HepG2 (cell line): ENCODE measurements around the gene BDH2. TPM values are rescaled to one million over a fixed set of nuclear protein-coding genes. Genes with fewer than 3 reads are reported as not detected.

Source experiments
- MAFK ChIP-seq, 2 experiments: IDR thresholded peaks in 1 of 2; conservative IDR thresholded peaks in 1 of 2; 2 replicates each; pipeline ENCODE4 v1.6.1; 2011; ENCODE audit warnings: improper control_type of control experiment in 2 of 2, low read length in 2 of 2
- MEF2D ChIP-seq: sonication (generic); formaldehyde crosslinking; IDR thresholded peaks from 2 replicates; pipeline ENCODE4 v1.5.1; 2020; ENCODE audit warnings: mild to moderate bottlenecking, missing genetic modification reagents
- MTA1 ChIP-seq: sonication (generic); formaldehyde crosslinking; IDR thresholded peaks from 2 replicates; pipeline ENCODE4 v1.4.0; 2020; ENCODE audit warnings: missing genetic modification reagents, mild to moderate bottlenecking, borderline replicate concordance
- NFKB2 ChIP-seq: sonication (generic); formaldehyde crosslinking; IDR thresholded peaks from 2 replicates; pipeline ENCODE4 v1.4.0; 2020; ENCODE audit warnings: missing genetic modification reagents, borderline replicate concordance
- ZC3H4 ChIP-seq: sonication (generic); formaldehyde crosslinking; IDR thresholded peaks from 2 replicates; pipeline ENCODE4 v1.4.0; 2020; ENCODE audit warnings: missing genetic modification reagents, borderline replicate concordance
- ZNF354B ChIP-seq: sonication (generic); formaldehyde crosslinking; IDR thresholded peaks from 2 replicates; pipeline ENCODE4 v1.8.0; 2022; ENCODE audit warnings: mild to moderate bottlenecking, missing genetic modification reagents
- ZNF550 ChIP-seq: sonication (generic); formaldehyde crosslinking; IDR thresholded peaks from 2 replicates; pipeline ENCODE4 v1.4.0; 2020; ENCODE audit warnings: mild to moderate bottlenecking, missing genetic modification reagents, borderline replicate concordance
- ZNF564 ChIP-seq: sonication (generic); formaldehyde crosslinking; IDR thresholded peaks from 2 replicates; pipeline ENCODE4 v1.8.1; 2023; ENCODE audit warnings: mild to moderate bottlenecking, missing genetic modification reagents
- ZNF570 ChIP-seq: sonication (generic); formaldehyde crosslinking; IDR thresholded peaks from 2 replicates; pipeline ENCODE4 v1.4.0; 2020; ENCODE audit warnings: mild to moderate bottlenecking, missing genetic modification reagents, borderline replicate concordance
- ZNF605 ChIP-seq: sonication (generic); formaldehyde crosslinking; IDR thresholded peaks from 2 replicates; pipeline ENCODE4 v1.8.0; 2022; ENCODE audit warnings: mild to moderate bottlenecking, missing genetic modification reagents
- ZNF614 ChIP-seq: IDR thresholded peaks from 2 replicates; pipeline ENCODE4 v1.6.1; 2018; ENCODE audit warnings: missing biosample characterization, missing genetic modification reagents, inconsistent platforms, borderline replicate concordance
- ZNF670 ChIP-seq: sonication (generic); formaldehyde crosslinking; IDR thresholded peaks from 2 replicates; pipeline ENCODE4 v1.8.0; 2022; ENCODE audit warnings: mild to moderate bottlenecking, missing genetic modification reagents, borderline replicate concordance
- polyA plus RNA-seq, 8 experiments: library from polyadenylated mRNA; depleted of rRNA in 3 of 8; stranded (reverse) in 7 of 8; unstranded in 1 of 8; fragments of >200 nt; fragmentation: Illumina TruSeq in 4 of 8; extraction: Trizol in 4 of 8; gene quantifications; 2 replicates each; pipeline versions ENCODE4 v1.2.1 to v1.2.3, GENCODE V29; 2011 to 2016; ENCODE audit warnings: low read depth in 4 of 8, missing spikeins in 1 of 8, mixed read lengths in 1 of 8; ENCODE audit not compliant: insufficient read depth in 1 of 8
- total RNA-seq, 5 experiments: library from RNA; depleted of rRNA; stranded (reverse); fragments of >200 nt; fragmentation: Illumina TruSeq; extraction: Trizol; gene quantifications; 2 replicates each; pipeline ENCODE4 v1.2.3, GENCODE V29; 2016; ENCODE audit warnings: low read depth in 1 of 5
- TF ChIP-seq, protein P1 (sequence below): sonication (generic); formaldehyde crosslinking; IDR thresholded peaks from 2 replicates; pipeline ENCODE4 v1.9.0; 2022; ENCODE audit warnings: missing genetic modification reagents, mild to moderate bottlenecking, borderline replicate concordance
- TF ChIP-seq, protein P2 (sequence below): IDR thresholded peaks from 2 replicates; pipeline ENCODE4 v1.6.1; 2012; ENCODE audit warnings: low read length, improper control_type of control experiment
- TF ChIP-seq, protein P3 (sequence below): sonication (generic); formaldehyde crosslinking; IDR thresholded peaks from 2 replicates; pipeline ENCODE4 v1.4.0; 2020; ENCODE audit warnings: mild to moderate bottlenecking, missing genetic modification reagents
- TF ChIP-seq, protein P4 (sequence below): sonication (generic); formaldehyde crosslinking; IDR thresholded peaks from 2 replicates; pipeline ENCODE4 v1.9.0; 2021; ENCODE audit warnings: missing genetic modification reagents, mild to moderate bottlenecking, borderline replicate concordance
- TF ChIP-seq, protein P5 (sequence below): sonication (generic); formaldehyde crosslinking; IDR thresholded peaks from 2 replicates; pipeline ENCODE4; 2020; ENCODE audit warnings: missing genetic modification reagents, mild to moderate bottlenecking, borderline replicate concordance

BDH2 gene
- total and polyA plus RNA-seq, 2 of the 13 experiments (the other 11 are each of a cell fraction or from before 2014, with no cell fraction given), result 34.8 to 46.2 TPM

DNA sequence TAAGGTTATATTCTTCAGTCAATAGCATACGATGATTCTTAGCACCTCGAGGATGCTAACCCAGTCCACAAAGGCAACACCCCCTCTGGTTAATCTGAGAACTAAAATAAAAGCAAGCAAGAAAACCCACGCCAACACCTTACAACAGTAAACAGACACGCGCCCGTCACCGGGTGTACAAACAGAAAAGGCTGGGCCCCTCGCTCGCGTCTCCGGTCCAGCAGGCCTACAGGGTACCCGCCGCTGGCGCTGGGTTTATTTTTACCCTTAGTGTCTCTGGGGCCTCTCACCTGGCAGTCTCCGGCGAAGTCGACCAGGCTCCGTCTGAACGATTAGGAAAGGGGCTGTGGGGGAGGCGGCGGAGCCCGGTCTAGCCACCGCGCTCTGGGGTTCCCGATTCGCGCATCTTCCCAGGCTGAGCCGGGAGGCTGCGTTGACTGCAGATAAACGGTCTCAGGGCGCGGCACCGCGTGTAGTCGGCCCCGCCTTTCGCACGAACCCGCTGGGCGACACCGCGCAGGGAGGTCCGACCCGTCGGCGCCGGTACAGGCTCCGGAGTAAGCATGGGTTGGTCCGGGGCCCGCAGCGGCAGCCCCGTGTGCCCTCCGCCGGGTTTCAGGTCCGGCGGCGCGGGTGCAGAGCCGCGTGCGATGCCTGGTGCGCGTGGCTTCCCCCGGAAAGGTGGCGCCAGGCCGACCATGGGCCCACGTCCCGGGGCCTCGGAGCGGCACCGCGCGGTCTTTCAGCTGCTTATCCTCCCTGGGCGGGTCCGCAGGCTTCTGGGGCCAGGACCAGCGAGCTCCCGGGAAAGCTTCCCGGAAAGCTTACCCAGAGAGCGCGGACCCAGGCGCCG lies 23.5 kb downstream of the BDH2 start (continued):
- TF ChIP-seq ZNF670 (CRISPR knock-in tag), result peak; percentile 80
- TF ChIP-seq ZNF605 (CRISPR knock-in tag), result no peak; the same call in 1 of the 2 replicates
- TF ChIP-seq ZNF354B, result no peak
- no peak for TF ChIP-seq MAFK (conservative IDR thresholded peaks at IDR 0.05 in 1 of 2, IDR thresholded peaks at IDR 0.05 in 1 of 2; ENCODE audit: low read length in 2 of 2)
- TF ChIP-seq, protein P1, sequence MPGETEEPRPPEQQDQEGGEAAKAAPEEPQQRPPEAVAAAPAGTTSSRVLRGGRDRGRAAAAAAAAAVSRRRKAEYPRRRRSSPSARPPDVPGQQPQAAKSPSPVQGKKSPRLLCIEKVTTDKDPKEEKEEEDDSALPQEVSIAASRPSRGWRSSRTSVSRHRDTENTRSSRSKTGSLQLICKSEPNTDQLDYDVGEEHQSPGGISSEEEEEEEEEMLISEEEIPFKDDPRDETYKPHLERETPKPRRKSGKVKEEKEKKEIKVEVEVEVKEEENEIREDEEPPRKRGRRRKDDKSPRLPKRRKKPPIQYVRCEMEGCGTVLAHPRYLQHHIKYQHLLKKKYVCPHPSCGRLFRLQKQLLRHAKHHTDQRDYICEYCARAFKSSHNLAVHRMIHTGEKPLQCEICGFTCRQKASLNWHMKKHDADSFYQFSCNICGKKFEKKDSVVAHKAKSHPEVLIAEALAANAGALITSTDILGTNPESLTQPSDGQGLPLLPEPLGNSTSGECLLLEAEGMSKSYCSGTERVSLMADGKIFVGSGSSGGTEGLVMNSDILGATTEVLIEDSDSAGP (CRISPR knock-in tag), result peak; percentile 89; the same call in 1 of the 2 replicates
- TF ChIP-seq ZC3H4 (CRISPR knock-in tag), result no peak
- TF ChIP-seq, protein P2, sequence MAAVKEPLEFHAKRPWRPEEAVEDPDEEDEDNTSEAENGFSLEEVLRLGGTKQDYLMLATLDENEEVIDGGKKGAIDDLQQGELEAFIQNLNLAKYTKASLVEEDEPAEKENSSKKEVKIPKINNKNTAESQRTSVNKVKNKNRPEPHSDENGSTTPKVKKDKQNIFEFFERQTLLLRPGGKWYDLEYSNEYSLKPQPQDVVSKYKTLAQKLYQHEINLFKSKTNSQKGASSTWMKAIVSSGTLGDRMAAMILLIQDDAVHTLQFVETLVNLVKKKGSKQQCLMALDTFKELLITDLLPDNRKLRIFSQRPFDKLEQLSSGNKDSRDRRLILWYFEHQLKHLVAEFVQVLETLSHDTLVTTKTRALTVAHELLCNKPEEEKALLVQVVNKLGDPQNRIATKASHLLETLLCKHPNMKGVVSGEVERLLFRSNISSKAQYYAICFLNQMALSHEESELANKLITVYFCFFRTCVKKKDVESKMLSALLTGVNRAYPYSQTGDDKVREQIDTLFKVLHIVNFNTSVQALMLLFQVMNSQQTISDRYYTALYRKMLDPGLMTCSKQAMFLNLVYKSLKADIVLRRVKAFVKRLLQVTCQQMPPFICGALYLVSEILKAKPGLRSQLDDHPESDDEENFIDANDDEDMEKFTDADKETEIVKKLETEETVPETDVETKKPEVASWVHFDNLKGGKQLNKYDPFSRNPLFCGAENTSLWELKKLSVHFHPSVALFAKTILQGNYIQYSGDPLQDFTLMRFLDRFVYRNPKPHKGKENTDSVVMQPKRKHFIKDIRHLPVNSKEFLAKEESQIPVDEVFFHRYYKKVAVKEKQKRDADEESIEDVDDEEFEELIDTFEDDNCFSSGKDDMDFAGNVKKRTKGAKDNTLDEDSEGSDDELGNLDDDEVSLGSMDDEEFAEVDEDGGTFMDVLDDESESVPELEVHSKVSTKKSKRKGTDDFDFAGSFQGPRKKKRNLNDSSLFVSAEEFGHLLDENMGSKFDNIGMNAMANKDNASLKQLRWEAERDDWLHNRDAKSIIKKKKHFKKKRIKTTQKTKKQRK, result no peak
- TF ChIP-seq MTA1 (CRISPR knock-in tag), result peak; percentile 77; the same call in 1 of the 2 replicates
- TF ChIP-seq MEF2D (CRISPR knock-in tag), result no peak
- TF ChIP-seq NFKB2 (CRISPR knock-in tag), result peak; percentile 88; the same call in 1 of the 2 replicates
- no peak for TF ChIP-seq ZNF570
- TF ChIP-seq, protein P3, sequence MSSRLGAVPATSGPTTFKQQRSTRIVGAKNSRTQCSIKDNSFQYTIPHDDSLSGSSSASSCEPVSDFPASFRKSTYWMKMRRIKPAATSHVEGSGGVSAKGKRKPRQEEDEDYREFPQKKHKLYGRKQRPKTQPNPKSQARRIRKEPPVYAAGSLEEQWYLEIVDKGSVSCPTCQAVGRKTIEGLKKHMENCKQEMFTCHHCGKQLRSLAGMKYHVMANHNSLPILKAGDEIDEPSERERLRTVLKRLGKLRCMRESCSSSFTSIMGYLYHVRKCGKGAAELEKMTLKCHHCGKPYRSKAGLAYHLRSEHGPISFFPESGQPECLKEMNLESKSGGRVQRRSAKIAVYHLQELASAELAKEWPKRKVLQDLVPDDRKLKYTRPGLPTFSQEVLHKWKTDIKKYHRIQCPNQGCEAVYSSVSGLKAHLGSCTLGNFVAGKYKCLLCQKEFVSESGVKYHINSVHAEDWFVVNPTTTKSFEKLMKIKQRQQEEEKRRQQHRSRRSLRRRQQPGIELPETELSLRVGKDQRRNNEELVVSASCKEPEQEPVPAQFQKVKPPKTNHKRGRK, result no peak
- TF ChIP-seq ZNF550 (CRISPR knock-in tag), result no peak
- no peak for TF ChIP-seq ZNF614 (CRISPR knock-in tag)
- TF ChIP-seq, protein P4, sequence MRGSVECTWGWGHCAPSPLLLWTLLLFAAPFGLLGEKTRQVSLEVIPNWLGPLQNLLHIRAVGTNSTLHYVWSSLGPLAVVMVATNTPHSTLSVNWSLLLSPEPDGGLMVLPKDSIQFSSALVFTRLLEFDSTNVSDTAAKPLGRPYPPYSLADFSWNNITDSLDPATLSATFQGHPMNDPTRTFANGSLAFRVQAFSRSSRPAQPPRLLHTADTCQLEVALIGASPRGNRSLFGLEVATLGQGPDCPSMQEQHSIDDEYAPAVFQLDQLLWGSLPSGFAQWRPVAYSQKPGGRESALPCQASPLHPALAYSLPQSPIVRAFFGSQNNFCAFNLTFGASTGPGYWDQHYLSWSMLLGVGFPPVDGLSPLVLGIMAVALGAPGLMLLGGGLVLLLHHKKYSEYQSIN (CRISPR knock-in tag), result no peak
- peak; percentile 61 for TF ChIP-seq ZNF564 (CRISPR knock-in tag)
- TF ChIP-seq, protein P5, sequence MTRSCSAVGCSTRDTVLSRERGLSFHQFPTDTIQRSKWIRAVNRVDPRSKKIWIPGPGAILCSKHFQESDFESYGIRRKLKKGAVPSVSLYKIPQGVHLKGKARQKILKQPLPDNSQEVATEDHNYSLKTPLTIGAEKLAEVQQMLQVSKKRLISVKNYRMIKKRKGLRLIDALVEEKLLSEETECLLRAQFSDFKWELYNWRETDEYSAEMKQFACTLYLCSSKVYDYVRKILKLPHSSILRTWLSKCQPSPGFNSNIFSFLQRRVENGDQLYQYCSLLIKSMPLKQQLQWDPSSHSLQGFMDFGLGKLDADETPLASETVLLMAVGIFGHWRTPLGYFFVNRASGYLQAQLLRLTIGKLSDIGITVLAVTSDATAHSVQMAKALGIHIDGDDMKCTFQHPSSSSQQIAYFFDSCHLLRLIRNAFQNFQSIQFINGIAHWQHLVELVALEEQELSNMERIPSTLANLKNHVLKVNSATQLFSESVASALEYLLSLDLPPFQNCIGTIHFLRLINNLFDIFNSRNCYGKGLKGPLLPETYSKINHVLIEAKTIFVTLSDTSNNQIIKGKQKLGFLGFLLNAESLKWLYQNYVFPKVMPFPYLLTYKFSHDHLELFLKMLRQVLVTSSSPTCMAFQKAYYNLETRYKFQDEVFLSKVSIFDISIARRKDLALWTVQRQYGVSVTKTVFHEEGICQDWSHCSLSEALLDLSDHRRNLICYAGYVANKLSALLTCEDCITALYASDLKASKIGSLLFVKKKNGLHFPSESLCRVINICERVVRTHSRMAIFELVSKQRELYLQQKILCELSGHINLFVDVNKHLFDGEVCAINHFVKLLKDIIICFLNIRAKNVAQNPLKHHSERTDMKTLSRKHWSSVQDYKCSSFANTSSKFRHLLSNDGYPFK (CRISPR knock-in tag), result peak; percentile 14; the same call in 1 of the 2 replicates
